ENCODE data around the gene GCC1.

Gene GCC1

DNA sequence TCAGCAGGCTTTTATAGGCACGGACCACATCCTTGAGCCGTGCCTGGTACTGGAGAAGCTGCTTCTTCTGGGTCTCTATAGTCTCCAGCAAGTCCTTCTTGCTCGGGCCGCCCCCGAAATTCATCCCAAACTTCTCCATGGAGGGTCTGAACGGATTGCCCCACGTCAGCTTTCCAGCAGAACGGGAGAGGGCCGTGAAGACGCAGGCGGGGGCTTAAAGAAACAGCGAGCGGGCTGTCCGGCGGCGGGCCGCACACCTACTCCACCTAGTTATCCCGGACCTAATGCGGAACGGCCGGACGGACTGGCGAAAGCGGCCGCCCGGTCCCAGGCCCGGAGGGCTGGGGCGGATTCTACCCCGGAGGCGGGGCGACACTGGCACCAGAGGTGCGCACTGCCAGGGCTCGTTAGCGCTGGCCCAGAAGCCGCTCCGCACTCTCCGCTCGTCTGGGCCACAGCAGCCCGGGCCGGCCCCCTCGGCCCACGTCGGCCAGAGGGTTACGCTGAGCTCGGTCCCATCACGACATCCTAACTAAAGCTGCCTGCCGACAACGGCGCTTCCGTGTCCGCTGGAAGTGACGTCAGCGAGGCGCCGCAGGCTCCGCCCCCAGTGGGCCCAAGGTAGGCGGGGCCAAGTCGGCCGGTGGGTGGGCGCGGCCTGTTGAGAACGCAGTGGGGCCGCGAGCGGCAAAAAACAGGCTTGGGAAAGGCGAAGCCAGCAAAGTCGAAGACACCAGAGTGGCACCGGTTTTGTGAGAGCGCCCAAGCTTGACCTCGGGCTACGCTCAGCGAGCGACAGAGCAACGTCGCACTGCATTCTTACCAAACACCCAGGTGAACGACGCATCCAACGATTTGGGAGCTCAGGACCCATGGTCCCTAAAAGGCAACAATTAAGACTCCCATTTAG, at the start of gene GCC1:
GCC1 (minus strand) TSS at position 553 of the 910 bp plus-strand sequence; CDS start at position 139, 414 bp downstream.
- DNase-seq, result peak; percentile 95

DNA sequence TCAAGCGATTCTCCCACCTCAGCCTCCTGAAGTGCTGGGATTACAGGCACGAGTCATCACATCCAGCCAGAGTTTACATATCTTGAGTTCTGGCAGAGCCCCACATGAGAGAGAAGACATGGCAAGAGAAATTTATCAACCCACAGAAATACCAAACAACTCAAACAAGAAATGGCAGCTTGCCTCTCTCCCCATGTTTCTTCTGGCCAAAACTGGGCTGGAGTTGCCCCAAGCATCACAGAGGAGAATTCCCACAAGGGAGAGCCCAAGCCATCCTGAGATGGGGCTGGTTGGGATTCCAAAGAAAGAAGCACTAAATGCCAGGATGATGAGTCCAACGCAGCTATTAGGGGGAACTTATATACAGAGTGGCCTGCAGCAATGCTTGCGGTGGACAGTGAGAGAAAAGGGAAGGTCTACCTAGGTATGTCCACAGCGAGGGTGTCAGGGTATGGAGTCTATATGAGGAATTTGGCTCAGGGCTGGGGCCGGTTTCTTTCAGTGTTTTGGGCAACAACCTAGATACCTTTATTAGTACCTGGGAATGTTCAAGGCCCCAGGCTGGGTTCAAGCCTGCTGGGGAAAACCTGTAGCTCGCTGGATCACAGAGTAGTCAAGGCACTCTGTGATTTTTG, 47.0 kb upstream of the GCC1 start:
- DNase-seq, result no peak

DNA sequence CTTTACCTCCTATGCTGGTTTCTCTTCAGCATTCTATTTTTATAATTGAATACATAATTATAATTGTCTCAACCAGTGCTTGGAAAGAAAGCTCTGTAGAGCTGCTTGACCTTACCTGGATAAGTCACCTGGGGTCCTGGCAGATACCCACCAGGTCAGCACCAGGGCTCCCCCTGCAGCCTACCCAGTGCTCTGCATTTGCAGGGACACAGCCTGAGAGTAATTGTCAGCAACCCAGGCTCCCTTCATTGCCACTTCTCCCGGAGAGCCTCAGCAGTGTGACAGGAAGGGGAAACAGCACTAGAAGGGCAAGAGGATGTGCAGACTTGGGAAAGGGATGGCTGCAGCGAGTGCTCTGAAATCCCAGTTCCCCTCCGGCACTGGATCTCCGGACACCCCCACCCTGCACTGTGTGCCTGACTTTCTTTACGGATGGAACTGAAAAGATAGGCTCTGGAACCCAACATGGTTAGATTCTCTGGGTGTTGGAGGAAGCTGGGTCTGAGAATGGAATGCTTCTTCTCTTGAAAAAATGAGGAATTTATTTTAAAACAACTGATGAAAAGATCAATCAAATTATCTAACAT, 44.0 kb upstream of the GCC1 start:
- peak; percentile 42 for DNase-seq

DNA sequence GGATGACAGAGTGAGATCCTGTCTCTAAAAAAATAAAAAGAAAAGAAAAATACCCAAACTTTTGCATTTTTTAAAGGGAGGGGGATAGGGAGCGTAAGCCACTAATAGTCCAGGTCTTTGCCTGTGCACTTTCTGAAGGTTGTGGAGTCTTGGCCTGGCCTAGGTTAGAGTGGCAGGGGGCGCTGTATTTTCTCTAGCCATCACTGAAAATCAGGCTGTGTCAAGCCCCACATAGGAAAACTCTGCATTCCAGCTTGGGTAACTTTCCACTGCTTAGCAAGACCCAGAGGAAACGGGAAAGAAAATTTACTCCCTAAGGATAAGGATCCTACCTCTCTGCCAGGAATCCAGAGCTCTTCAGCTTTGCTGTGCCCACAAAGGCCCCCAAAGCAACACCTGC, 43.0 kb upstream of the GCC1 start:
- no peak for DNase-seq

GRCh38 chr7:127625331-127625730, 39.9 kb upstream of the GCC1 start:
- no peak for DNase-seq

DNA sequence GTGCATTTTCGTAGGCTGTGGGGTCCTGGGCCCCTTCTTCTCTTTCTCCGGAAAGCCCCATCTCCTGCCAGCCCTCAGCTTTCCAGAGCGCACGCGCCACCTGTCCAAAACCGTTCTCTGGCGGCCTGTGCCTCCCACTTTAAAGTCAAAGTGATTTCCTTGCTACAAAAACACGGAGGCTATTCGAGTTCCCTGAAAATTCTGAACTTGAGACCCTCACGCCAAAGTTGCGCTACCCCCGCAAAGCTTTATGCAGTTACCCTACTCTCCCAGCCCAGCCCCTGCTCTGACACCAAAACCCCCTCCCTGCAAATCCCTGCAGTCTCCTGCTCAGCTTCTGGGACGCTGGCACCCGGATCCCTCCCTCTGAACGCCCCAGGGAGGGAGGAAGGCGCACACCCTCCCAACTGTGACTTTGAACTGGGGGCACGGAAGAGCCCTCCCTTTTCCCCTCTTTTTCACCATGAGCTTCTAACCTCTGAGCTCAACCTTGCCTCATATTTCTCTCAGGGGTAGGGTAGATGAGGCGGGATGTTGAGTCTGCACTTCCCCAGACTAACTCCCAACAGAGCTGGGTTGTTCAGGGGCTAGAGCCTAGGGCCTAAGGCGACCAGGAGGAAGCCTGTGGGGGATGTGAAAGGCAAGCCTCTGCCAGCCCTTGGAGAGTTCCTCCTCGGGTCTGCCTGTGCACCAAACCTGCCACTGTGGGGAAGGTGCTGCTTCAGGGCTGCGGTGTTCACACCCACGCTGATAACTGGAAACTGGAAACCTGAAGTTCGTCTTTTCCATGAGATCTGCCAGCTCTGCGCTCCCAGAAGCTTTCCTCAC, 35.2 kb upstream of the GCC1 start:
- no peak for DNase-seq

DNA sequence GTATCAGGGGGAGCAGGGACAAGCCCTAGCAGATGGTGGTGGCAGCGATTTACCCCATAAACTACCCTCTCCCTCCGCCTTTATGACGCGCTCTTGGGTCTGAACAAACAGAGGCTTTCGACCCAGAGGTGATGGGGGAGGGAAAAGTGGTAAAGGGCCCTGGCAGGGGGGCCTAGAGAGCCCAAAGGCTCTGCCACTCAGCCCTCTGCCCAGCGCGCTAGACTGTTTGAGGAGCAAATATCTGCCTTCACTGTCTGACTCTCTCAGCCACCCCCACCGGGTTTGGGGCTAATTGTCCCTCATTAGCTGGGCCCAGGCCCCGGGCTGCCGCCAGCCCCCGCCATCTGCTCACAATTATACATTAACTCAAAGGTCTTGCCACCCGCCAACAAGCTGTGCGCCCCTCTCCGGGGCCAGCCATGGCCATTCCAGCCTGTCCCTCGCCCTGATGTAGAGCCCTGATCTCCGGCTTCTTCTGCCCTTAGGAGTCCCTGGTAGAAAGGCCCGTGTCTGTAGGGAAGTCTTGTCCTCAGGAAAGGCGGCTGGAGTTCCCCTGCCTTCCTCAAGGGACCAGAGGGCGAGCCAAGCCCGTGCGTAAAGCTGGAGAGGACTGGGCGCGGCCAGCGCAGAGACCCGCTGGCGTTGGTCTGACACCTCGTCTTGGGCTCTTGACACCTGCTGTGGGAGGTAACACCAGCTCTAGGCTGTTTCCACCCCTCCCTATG, 34.4 kb upstream of the GCC1 start:
- DNase-seq, result no peak

DNA sequence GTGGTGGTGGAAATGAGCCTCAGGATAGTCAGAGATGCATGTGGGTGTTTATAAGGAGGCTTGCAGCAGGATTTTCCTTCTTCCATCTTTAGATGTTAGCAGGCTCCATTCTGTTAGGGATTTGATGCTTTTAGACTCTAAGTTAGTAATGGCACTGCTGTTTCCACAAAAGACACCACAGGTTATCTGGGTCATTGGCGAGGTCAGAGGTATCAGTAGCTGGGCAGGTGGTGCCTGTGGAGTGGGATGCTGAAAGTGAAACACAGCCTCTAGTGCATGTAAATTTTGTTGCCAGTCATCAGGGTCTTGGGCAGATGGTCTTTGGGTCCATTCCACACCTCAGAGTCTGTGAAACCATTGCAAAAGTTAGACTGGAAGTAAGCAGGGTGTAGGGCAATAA, 33.4 kb upstream of the GCC1 start:
- DNase-seq, result no peak

- no peak for DNase-seq
Measured at GRCh38 chr7:127618042-127618441, 32.6 kb upstream of the GCC1 start, which contains the start of gene PAX4. Gene PAX4, minus strand, starts transcription at chr7:127618142. Its CDS starts 2,214 bp downstream, at chr7:127615928.

- DNase-seq, result no peak
Measured at GRCh38 chr7:127616724-127617123, 31.3 kb upstream of the GCC1 start.

- no peak for DNase-seq
Measured at GRCh38 chr7:127612263-127612662, 26.9 kb upstream of the GCC1 start.

- DNase-seq, result no peak
Measured at GRCh38 chr7:127609297-127609696, 23.9 kb upstream of the GCC1 start.

- no peak for DNase-seq
Measured at GRCh38 chr7:127608446-127608845, 23.1 kb upstream of the GCC1 start.

DNA sequence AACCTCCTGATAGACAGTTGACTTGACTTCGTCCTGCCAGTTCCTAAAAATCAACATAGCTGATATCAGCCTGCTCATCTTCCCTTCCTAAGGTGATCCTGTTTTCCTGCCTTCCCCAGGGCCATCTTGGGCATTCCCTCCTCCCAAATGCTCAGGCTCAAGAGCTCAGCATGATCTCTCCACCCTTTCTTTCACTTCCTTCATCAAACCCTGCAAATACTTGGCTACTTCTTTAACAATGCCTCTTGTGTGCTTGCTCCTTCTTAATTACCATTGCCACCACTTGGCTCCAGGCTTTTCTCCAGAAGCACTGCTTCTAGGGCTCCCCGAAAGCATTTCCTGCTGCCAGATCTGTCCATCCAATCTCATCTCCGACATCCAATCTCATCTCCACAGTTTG, 15.5 kb upstream of the GCC1 start:
- DNase-seq, result no peak

GRCh38 chr7:127598318-127598717, 12.9 kb upstream of the GCC1 start:
- DNase-seq, result no peak

- no peak for DNase-seq
Measured at GRCh38 chr7:127595737-127596136, 10.3 kb upstream of the GCC1 start.

GRCh38 chr7:127594490-127594889, 9.1 kb upstream of the GCC1 start:
- no peak for DNase-seq

DNA sequence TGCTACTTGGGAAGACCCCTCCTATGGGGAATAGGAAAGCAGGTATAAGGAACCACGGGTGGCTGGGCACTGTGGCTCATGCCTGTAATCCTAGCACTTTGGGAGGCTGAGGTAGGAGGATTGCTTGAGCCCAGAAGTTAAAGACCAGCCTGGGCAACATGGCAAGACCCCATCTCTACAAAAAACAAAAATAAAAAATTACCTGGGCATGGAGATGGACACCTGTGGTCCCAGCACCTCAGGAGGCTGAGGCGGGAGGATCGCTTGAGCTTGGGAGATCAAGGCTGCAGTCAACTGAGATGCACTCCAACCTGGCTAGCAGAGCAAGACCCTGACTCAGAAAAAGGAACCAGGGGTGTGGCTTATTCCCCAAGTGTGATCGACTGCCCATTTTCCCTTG, 7.2 kb upstream of the GCC1 start:
- no peak for DNase-seq

GRCh38 chr7:127591591-127591990, 6.2 kb upstream of the GCC1 start:
- DNase-seq, result no peak

- no peak for DNase-seq
Measured at GRCh38 chr7:127591189-127591588, 5.8 kb upstream of the GCC1 start.

GRCh38 chr7:127589896-127590295, 4.5 kb upstream of the GCC1 start:
- DNase-seq, result no peak

Data from CD4-positive, alpha-beta T cell treated with Interleukin-17A for 4 hours (primary cell).